ENCODE data around the gene TSPAN11.
"Not testable (repeated sequence)": the region's sequence is repeated elsewhere in the genome, so short reads cannot be mapped to it uniquely, and the experiment has no call there.

The TSPAN11 gene

GRCh38 chr12:31002999-31003398, 76.5 kb downstream of the TSPAN11 start:
- DNase-seq (ENCODE audit: low read depth), result no peak

- DNase-seq (ENCODE audit: low read depth), result no peak
Observed at GRCh38 chr12:31003861-31004640, 77.5 kb downstream of the TSPAN11 start.

GRCh38 chr12:31004666-31005065, 78.1 kb downstream of the TSPAN11 start:
- DNase-seq (ENCODE audit: low read depth), result no peak

DNA sequence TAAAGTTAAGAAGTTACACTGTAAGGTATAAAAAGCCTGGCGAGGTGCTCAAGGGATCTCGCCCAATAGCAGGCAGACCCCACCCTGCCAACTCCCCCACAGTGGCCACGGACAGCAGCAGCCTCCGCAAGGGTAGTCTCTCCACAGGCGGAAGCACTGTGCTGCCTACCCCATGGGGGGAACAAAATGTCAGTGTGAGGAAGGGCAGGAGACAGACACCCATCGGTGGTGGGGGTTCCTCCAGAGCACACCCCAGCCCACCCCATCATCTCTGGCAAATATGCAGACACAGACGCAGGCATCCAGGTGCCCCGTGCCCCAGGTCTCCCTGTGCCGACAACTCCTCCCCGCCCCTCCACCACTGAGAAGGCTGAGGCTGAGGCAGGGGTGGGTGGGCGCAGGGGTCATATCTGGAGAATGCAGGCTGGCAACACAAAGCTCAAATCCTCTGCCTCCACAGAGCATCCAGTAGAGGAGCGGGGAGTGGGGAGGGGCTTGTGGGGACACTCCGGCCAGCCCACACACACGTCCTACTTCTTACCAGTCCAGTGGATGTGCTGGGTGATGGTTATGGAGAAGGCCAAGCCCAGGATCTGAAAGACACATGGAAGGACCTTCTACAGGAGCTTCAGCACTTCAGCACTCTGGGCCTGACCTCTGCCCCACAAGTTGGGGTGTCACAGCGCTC, 78.9 kb downstream of the TSPAN11 start:
- no peak for DNase-seq (ENCODE audit: low read depth)

- DNase-seq (ENCODE audit: low read depth), result peak; percentile 78
Observed at GRCh38 chr12:31005944-31006361, 79.4 kb downstream of the TSPAN11 start.

- no peak for DNase-seq (ENCODE audit: low read depth)
Observed at GRCh38 chr12:31006416-31007152, 80.0 kb downstream of the TSPAN11 start.

DNA sequence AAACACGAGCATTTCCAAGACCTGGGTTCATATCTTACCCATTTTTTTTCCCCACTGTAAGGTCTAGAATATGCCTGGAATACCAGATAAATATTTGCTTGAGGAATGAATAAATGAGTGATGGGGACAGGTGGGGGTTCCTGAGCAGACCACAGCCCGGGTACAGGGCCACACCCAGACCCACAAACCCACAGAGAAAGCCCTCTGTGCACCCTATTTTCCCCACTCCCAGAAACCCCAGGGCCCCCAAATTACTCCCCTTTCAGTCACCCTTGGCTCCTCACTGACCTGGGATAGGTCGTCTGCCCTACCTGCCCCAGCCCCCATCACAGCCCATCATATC, 80.6 kb downstream of the TSPAN11 start:
- no peak for DNase-seq (ENCODE audit: low read depth)

DNA sequence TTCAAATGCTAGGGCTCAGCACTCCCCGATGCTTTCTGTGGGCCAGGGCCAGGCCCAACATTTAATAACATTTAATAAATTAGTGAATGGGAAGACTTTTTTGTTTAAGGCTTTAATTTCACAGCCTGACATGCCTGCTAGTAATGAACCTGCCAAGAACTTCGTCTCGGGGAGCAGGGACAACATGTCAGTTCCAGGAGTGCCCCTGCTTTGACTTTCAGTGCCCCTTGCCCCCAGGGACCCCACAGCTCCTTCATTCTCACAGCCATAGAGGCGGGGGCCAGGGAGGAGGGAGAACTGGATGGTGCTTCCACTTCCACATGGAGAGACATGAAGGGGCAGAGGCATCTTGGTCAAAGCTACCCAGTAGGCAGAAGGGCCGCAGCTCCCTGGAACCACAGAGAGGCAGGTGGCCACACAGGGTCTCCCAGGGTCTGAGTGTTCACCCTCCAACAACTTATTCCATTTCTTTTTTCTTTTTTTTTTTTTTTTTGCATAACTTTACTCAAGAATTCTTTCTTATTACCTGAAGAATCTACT, 81.2 kb downstream of the TSPAN11 start:
- DNase-seq (ENCODE audit: low read depth), result no peak

- no peak for DNase-seq (ENCODE audit: low read depth)
Observed at GRCh38 chr12:31008241-31008761, 81.8 kb downstream of the TSPAN11 start.

GRCh38 chr12:31008961-31009840, 82.7 kb downstream of the TSPAN11 start:
- DNase-seq (ENCODE audit: low read depth), result no peak

- no peak for DNase-seq (ENCODE audit: low read depth)
Observed at GRCh38 chr12:31009976-31010375, 83.4 kb downstream of the TSPAN11 start.

GRCh38 chr12:31011336-31011735, 84.8 kb downstream of the TSPAN11 start:
- DNase-seq (ENCODE audit: low read depth), result no peak

GRCh38 chr12:31011746-31012566, 85.4 kb downstream of the TSPAN11 start:
- no peak for DNase-seq (ENCODE audit: low read depth)

GRCh38 chr12:31012567-31012891, 86.0 kb downstream of the TSPAN11 start:
- not testable (repeated sequence) for DNase-seq (ENCODE audit: low read depth)

- DNase-seq (ENCODE audit: low read depth), result no peak
Observed at GRCh38 chr12:31015215-31015614, 88.7 kb downstream of the TSPAN11 start.

DNA sequence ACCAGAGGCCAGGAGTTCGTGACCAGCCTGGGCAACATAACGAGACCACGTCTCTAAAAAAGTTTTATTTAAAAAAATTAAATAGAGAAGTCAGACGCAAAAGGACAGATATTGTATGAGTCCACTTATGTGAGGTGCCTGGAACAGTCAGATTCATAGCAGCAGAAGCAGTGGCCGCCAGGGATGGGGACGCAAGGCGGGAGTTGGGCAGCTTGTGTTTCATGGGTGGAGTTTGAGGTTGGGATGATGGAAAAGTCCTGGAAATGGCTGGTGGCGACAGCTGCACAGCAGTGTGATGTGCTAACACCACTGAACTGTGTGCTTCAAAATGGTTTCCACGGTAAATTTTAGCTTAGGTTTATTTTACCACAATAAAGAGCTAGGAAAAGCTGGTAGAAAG, 89.5 kb downstream of the TSPAN11 start:
- no peak for DNase-seq (ENCODE audit: low read depth)

- no peak for DNase-seq (ENCODE audit: low read depth)
Observed at GRCh38 chr12:31017535-31017934, 91.0 kb downstream of the TSPAN11 start.

GRCh38 chr12:31018106-31018789, 91.7 kb downstream of the TSPAN11 start:
- DNase-seq (ENCODE audit: low read depth), result no peak

DNA sequence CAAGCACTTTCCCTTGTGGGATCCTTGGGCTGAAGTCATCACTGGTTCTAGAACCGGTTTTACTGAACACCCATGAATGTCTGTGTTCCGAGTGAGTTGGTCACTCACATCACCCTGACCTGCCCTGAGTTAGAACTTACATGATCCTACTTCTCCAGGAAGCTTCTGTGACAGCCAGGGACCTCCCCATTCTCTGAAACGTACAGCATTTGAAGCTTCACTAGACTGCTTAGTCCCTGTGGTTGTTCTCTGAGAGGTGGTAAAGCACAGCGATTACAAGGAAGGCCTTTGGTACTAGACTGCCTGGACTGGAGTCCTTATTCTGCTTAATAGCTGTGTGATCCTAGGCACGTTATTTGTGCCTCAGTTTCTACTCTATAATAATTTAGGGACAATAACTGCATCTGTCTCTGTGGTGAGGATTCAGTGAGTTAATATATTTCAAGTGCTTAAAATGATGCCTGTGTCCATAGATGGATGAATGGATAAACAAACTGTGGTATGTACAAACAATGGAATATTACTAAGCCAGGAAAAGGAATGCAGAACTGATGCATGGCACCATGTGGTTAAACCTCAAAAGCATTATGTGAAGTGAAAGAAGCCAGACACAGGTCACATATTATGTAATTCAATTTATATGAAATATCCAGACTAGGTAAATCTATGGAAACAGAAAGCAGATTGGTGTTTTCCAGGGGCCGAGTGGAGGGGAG, 92.4 kb downstream of the TSPAN11 start:
- DNase-seq (ENCODE audit: low read depth), result no peak
